Testis (tissue), 3 donors: ENCODE measurements around the gene FXYD2. TPM values are rescaled to one million over a fixed set of nuclear protein-coding genes. Genes with fewer than 3 reads are reported as not detected.
A peak's percentile ranks its signal among the peaks of the same experiment; 100 is the strongest.

Experiments used
- DNase-seq: peaks from one replicate; pipeline ENCODE4 v3.0.0-alpha.2; 2019
- H3K27ac ChIP-seq, 2 donors: fragments of 200-600 bp; sonication (generic); one replicate each; pipeline ENCODE4 v1.5.1; 2019
- H3K27me3 ChIP-seq: fragments of 200-600 bp; sonication (generic); one replicate; pipeline ENCODE4 v1.5.1; 2019
- H3K36me3 ChIP-seq: fragments of 200-600 bp; sonication (generic); one replicate; pipeline ENCODE4 v1.5.1; 2017; ENCODE audit warnings: low read depth; ENCODE audit errors: missing control alignments
- H3K4me1 ChIP-seq: fragments of 200-600 bp; sonication (generic); one replicate; pipeline ENCODE4 v1.5.1; 2019
- H3K4me3 ChIP-seq, 2 donors: fragments of 200-600 bp; sonication (generic); one replicate each; pipeline ENCODE4 v1.5.1; 2017 to 2019
- H3K9me3 ChIP-seq: fragments of 200-600 bp; sonication (generic); one replicate; pipeline ENCODE4 v1.5.1; 2017
- CTCF ChIP-seq, 3 experiments: fragments of 450-650 bp in 2 of 3; fragments of 200-600 bp in 1 of 3; sonication (generic) in 1 of 3; IDR thresholded peaks; one replicate each; pipeline ENCODE4 v1.5.1; 2016 to 2019; ENCODE audit warnings: antibody characterized with exemption in 3 of 3, mild to moderate bottlenecking in 2 of 3, moderate library complexity in 1 of 3
- POLR2A ChIP-seq: fragments of 450-650 bp; IDR thresholded peaks from one replicate; pipeline ENCODE4 v1.6.1; 2017; ENCODE audit warnings: antibody characterized with exemption, mild to moderate bottlenecking, moderate library complexity
- WGBS, 2 donors: methylation state at CpG; one replicate each; pipeline ENCODE4 v1.1.5; 2018; 5-methylcytosine and 5-hydroxymethylcytosine counted together
- intact Hi-C: fragments of 100-400 bp; cut with DNase I; formaldehyde crosslinking; loops from one replicate; pipeline ENCODE4 v1.15.1; 2023; ENCODE audit warnings: low total_unique reads
- polyA plus RNA-seq: library from polyadenylated mRNA; stranded (reverse); fragments of 350-450 nt; fragmentation: Illumina TruSeq; extraction: RNeasy Lipid Tissue Mini Kit (QIAGEN cat#74804); gene quantifications from one replicate; pipeline ENCODE4 v1.2.3, GENCODE V29; 2014; ENCODE audit warnings: low read depth, low replicate concordance; ENCODE audit not compliant: insufficient read depth
- total RNA-seq, 2 donors: library from RNA; depleted of rRNA; stranded (reverse); fragments of >200 nt; gene quantifications; one replicate each; pipeline ENCODE4 v1.2.3, GENCODE V29; 2016

FXYD2 gene
- total and polyA plus RNA-seq, 3 donors from 2014 or later: 5.3 to 8.3 (median 7.6) TPM

DNA sequence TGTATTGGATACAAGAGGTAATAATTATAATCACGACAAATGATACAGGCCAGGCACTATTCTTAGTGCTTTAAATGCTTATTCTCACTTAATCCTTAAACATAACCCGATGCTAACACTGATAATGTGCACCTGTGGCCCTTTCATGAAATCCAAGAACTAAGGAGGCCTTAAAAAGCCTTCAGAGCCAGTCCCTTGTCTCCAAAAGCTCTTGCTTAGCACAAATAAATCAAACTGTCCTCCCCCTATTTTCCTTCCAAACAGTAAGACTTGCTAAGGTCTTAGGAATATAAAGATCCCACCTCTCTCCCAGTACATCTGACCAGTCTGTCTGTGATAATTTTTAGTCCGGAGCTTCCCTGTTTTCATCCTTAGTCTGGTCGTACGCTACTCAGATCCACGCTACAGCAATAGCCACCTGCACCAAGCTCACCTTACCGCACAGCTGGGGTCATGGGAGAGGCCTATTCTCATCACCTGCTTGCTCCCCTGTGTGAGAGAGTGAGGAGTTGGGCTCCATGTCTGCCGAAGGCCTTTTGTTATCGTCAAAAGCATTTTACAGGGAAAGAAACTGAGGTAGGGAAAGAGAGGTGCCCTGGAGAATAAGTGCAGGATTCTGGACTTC is 35.1 kb upstream of the FXYD2 start:
- WGBS, 2 donors: 42 to 51% methylated on average over 9 of the region's 9 CpGs
- peak overlapping the region; percentile 61 to 79 for H3K27ac ChIP-seq
- TF ChIP-seq CTCF (IDR thresholded peaks at IDR 0.05): no peak
- no peak for TF ChIP-seq POLR2A
- peaks cover 82% of the 10 kb centered on the region for H3K4me1 ChIP-seq
- no peak for DNase-seq
- H3K9me3 ChIP-seq: no peaks in the 10 kb centered on the region
- H3K36me3 ChIP-seq: no peaks in the 10 kb centered on the region
- H3K4me3 ChIP-seq: no peak overlapping the region
- intact Hi-C loops: no loop called here
- H3K27me3 ChIP-seq: no peaks in the 10 kb centered on the region

DNA sequence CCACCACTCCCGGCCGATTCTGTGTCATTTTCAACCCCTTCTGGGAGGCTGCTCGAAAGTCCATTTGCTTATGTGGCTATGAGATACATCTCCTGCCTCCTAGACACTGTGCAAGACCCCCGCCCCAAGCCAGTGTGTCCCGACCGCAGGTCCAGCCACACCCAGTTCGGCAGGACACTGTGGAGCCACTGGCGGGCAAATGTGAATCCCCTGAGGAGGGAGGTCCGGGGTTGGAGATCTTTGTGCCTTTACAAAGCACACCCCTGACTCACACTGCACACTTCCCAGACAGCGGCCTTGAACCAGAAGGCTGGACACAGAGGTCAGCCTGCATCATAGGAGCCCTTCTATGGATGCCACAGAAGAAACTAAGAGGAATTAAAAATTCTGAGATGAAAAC is 34.5 kb upstream of the FXYD2 start:
- intact Hi-C loops: no loop called here
- no peak for TF ChIP-seq POLR2A
- TF ChIP-seq CTCF (IDR thresholded peaks at IDR 0.05): no peak
- Histone ChIP-seq H3K4me3 (no peak overlapping the region), H3K9me3 (no peaks in the 10 kb centered on the region), H3K27ac (peak overlapping the region; percentile 61 to 79), H3K36me3 (no peaks in the 10 kb centered on the region), H3K27me3 (no peaks in the 10 kb centered on the region), H3K4me1 (peaks cover 83% of the 10 kb centered on the region)
- 42 to 61% methylated on average over 5 to 10 of the region's 10 CpGs for WGBS, 2 donors
- DNase-seq: no peak

DNA sequence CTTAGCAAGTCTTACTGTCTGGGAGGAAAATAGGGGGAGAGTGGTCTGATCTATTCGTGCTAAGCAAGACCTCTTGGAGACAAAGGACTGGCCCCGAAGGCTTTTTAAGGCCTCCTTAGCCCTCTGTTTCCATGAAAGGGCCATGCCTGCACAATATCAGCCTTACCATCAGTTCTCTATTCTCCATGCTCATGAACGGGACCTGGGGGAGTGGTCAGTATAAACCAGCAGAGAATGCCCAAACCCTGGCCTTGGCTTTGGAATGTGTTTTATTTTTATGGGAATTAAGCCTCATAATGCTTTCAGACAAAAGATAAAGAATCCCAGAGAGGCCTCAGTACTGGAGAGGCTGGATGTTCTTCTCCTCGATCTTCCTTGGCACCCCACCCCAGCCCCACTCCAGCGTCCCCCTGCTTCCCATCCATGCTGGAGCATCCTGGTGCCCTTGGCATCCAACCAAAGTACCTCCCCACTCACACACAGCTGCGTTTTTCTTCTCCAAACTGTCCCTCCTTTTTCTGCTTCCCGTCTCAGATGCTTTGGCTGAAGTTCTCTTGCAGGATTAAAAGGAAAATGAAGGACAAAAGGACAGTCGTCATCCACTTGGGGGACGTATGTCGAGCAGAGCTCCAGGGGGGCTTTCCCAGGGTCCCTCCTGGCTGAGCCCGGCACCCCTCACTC is 33.3 kb upstream of the FXYD2 start:
- intact Hi-C loops: no loop called here
- peak; percentile 78 for DNase-seq
- H3K4me3 ChIP-seq: no peak overlapping the region
- no peak for TF ChIP-seq CTCF (IDR thresholded peaks at IDR 0.05)
- TF ChIP-seq POLR2A: no peak
- H3K9me3 ChIP-seq: no peaks in the 10 kb centered on the region
- 17 to 48% methylated on average over 11 of the region's 11 CpGs for WGBS, 2 donors
- no peaks in the 10 kb centered on the region for H3K27me3 ChIP-seq
- H3K27ac ChIP-seq: peak overlapping the region; percentile 61 to 79
- H3K36me3 ChIP-seq: no peaks in the 10 kb centered on the region
- peaks cover 79% of the 10 kb centered on the region for H3K4me1 ChIP-seq

DNA sequence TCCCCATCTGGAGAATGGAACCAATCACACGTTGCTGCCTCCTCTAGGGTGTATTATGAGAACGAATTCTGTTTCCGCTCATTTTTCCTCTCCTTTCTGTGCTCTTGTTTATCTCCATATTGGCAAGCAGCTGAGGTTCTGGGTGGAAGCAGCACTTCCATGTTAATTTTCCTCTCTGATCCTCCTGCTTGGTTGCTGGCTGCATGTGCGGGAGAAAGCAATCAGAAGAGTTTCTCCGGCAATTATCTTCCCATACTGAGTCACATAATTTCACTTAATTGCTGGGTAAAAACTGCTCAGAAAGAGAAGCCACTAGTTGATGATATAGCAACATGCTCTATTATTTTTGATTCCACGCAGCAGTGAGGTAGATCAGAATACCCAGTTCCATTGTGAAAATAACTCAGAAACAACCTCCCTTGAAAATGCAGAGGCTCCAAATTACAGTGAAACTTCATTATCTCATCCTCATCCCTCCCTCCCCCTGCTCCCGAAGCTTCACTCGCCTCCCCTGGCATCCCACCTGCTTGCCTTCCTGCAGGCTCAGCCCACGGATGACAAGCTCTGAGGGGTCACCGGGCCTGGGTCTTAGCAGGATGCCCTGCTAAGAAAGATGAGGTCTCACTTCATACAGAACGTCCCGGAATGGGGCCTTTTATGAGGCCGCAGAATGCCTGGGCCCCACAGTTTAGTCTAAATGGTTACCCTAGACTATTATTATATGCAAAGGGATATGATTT is 31.5 kb upstream of the FXYD2 start:
- Histone ChIP-seq H3K4me1 (peaks cover 72% of the 10 kb centered on the region), H3K4me3 (no peak overlapping the region), H3K36me3 (no peaks in the 10 kb centered on the region), H3K27me3 (no peaks in the 10 kb centered on the region), H3K9me3 (no peaks in the 10 kb centered on the region), H3K27ac (peak overlapping the region; percentile 44 to 51)
- no peak for TF ChIP-seq POLR2A
- no peak for TF ChIP-seq CTCF (IDR thresholded peaks at IDR 0.05)
- 52 to 67% methylated on average over 13 of the region's 13 CpGs for WGBS, 2 donors
- intact Hi-C loops: no loop called here
- DNase-seq: peak; percentile 13
